CD4-positive, alpha-beta T cell treated with Interferon alpha-2 for 1 hour (primary cell): ENCODE results near the gene UBE2B.
"Not testable (repeated sequence)": the region's sequence is repeated elsewhere in the genome, so short reads cannot be mapped to it uniquely, and the experiment has no call there.

Source experiments
- DNase-seq, 2 donors: peaks; one replicate each; pipeline ENCODE4 v3.0.0-alpha.2; 2020 to 2022

Gene UBE2B

DNA sequence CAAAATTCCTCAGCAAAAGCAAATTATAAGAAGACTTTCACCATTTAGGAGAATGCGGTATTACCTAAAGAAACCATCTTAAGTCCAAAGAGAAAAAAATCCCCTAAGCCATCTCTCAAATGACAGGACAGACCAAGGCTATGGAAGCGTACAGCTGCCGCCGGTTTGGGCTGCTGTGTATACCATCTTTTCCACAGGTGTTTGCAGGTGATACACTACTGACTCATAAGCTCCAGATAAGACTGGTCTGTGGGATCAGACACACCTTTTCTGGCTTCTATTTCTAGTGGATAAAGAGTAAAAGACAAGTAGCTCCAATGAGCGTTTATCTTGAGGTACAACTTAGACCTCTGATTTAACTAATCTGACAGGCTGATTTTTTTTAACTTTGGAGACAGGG lies 32.6 kb downstream of the UBE2B start:
- no peak for DNase-seq

GRCh38 chr5:134406390-134406789 lies 35.0 kb downstream of the UBE2B start:
- no peak for DNase-seq

DNA sequence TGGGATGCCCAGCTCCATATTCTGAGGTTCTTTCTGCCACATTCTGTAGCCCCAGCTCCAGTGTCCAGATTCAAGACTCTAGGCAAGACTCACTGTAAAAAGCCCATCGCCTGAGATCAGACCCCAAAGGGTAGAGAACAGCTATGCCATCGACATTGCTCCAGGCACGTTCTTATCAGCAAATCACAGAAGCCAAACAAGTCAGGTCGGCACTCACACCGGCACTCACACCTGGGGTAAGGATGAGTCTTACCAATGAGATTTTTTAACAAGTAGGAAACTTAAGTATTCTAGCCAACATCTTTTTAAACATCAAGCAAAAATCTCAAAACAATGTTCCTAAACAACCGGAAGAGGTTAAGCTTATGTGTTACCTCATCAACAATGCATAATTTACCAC lies 38.0 kb downstream of the UBE2B start:
- DNase-seq: no peak

DNA sequence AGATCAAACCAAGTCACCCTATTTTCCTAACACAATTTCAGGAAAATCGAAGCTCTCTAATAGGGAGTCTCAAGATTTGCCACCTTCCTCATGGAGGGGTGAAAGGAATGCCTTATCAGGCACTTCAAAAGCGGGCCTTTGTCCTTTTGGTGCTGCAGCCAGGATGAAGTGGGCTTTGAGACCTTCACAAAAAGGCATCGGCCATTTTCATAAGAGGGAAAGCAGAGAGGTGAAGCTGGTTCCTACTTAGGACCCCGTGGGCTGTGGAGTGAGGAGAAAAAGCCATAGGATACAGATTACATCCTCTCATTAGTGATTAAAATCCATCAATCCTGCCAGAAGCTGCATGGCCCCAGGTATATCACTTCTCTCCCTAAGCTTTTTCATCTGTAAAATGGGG lies 39.5 kb downstream of the UBE2B start:
- no peak for DNase-seq

DNA sequence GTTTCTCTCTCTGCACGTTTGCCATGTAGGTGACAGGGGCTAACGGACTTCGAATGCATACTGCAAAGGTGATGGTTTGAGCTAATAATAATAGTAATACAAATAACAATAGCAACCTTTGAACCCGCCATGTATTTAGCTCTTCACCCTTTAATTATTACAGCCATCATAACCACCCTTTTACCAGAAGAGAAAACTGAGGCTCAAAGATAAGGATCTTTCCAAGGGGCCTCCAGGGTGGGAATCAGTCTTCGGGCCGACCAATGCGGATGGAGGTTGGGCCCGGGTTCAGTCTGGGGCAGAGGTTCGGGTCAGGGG lies 39.8 kb downstream of the UBE2B start:
- DNase-seq: no peak

DNA sequence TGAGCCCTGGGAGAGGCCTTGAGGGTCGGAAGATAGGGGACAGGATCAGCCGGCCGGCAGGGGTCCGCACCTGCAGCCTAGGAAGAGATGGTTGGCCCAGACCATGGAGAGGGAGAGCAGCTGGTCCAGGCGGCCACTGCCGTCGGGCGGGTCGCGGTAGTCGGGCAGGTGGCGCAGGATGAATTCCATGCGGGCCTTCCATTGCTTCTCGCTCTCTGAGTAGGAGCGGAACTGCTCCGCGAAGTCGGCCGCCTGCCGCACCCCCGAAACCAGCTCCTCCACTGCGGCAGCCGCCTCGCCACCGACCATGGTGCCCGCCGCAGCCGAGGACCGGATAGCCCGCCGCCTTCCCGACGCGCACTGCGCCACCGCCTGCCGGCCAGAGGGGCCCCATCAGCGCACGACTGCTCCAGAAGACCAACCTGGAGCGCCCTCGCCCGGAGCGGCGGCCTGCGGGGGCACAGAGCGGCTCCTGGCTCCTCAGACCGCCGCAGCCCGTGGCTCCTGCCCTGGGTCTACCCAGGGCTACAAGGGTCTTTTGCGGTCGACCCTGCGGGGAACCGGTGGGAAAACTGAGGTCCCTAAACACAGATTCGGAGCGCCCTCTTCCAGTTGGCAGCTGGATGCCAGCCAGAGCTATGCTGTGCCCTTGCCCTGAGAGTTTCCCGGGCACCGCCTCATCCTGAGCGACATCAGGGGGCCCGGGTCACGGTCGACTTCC lies 40.3 kb downstream of the UBE2B start, which contains the start of gene CDKN2AIPNL:
CDKN2AIPNL (minus strand) TSS at position 336 of the 721 bp plus-strand sequence; CDS start at position 309, 27 bp downstream.
- DNase-seq: peak; percentile 89 to 91

DNA sequence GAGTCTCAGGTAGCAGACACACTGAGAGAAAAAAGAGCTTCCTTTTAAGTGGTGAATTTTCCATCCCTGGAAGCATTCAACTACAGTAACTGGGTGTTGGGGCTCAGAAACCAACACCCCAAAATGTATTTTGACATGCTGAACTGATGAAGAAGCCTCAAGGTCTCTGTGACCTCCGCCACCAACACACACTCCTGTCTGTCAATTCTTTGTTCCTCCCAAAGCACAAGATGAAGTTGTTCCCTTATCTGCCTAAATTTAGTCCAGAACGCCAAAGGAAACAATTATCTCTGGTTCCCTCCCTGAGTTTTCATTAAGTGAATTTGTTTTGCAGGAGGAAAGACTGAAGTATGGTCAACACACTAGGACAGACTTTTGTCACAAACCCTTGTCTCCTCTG lies 41.7 kb downstream of the UBE2B start:
- no peak for DNase-seq

DNA sequence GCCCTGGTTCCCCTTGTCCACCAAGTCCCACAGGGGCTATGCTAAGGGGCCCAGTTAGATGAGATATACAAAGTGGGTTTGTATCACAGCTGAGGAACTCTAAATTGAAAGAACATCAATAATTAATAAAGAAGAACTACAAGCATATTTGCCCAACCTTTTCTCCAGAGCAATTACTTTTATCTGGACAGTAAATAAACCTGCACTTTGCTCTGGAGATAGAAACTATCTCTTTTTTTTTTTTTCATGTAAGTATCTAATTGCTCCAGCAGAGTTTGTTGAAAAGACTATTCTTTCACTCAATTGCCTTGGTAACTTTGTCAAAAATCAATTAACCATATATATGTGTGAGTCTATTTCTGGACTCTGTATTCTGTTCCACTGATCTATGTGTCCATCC lies 46.3 kb downstream of the UBE2B start:
- no peak for DNase-seq

DNA sequence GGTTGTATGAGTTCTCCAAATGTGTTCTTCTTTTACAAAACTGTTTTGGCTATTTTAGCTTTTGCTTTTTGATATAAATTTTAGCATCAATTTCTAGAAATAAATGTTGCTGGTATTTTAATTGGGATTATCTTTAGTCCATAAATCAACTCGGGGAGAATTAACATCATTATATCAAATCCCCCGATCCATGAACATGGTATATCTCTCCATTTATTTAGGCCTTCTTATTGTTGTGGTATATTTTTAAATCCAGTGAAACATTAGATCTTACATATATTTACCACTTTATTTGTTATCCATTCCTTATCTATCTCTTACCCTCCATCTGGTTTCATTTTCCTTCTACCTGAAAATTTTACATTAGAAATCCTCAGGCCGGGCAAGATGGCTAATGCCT lies 47.6 kb downstream of the UBE2B start:
- no peak for DNase-seq

- DNase-seq: no peak
These were observed 49.0 kb downstream of the UBE2B start for GRCh38 chr5:134420343-134420742.

GRCh38 chr5:134421038-134421437 lies 49.7 kb downstream of the UBE2B start:
- not testable (repeated sequence) for DNase-seq

GRCh38 chr5:134422791-134423365 lies 51.5 kb downstream of the UBE2B start:
- no peak for DNase-seq

DNA sequence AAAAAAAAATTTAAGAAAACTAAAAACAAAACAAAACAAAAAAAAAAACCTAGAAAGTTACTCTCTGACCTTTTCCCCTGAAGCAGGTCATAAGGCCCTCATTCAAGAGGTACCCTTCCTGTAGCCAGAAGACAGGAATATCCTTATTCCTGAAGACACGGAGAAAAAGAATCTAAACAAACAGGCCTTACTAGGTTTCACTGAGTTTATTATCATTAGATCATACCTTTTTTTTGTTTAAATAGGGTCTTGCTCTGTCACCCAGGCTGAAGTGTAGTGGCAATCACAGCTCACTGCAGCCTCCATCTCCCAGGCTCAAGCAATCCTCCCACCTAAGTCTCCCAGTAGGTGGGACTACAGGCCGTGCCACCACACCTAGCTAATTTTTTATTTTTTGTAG lies 52.0 kb downstream of the UBE2B start:
- no peak for DNase-seq

- DNase-seq: no peak
These were observed 55.0 kb downstream of the UBE2B start for GRCh38 chr5:134426361-134426760.

DNA sequence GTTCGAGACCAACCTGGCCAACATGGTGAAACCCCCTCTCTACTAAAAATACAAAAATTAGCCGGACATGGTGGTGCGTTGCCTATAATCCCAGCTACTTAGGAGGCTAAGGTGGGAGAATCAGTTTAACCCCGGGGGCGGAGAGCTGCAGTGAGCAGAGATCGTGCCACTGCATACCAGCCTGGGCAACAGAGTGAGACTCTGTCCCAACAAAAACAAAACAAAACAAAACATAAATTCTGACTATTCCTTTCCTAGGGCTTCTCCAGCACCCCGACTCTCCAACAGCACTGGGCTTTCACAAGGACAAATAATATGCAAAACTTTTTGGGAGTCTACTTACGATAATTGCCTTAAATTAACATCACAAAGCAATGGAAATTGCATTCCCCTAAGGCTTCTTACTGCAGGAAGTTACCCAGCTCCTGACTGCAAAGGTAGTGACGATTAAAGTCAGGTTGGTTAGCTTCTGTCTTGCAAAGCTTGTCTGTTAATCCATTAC lies 56.2 kb downstream of the UBE2B start:
- DNase-seq: no peak

DNA sequence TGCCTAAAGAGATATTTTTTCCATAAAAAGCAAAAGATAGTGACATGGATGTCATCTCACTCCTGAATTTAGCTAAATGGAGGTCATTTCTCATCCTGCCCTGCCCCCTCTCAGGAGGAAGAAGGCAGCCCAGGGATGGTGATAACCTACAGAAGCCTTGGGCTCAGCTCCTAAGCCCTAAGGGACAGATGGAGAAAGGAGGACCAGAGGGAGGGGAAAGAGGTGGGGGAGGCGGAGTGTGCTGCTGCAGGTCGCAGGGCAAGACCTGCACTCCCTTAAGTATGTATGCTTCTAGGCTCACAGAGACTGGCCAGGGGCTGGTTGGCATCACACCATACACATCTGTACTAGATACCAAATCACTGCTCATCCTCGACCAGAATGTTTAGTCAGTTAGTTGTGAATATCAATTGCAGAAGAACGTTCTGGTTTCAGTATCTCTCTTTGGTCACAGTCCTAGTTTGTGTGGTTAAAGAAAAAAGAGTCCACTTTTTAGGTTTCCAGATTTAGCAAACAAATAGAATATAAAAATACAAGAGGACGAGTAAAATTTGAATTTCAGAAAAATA lies 58.7 kb downstream of the UBE2B start:
- no peak for DNase-seq

GRCh38 chr5:134432174-134432573 lies 60.8 kb downstream of the UBE2B start:
- no peak for DNase-seq

DNA sequence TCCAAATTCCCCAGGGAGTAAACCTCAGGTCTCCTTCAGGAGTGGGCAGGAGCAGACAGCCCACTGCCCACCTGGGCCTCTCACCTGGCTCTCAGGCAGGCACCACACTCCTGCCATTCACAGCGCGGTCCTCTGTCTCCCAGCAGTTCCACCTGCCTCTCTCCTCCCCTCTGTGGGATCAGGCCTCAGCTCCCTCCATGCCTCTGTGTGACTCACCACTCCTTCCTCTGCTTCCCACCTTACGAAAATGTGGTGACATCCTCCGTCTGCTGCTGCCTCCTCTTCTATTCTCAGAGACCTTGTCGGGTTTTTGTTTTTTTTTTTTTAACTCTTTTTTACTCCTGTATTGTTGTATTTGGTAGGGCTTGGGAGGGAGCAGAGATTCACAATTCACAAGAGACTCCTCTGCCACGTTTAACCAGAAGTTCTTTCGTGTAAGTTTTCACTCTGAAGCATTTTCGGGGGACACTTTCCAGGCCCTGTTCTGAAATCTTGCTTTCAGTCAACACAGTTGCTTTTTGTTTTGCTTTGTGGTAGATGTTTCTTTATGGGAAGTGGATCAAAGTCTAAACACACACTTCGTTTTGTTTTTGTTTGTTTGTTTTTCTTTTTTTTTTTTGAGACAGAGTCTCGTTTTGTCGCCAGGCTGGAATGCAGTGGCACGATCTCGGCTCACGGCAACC lies 61.4 kb downstream of the UBE2B start:
- no peak for DNase-seq

DNA sequence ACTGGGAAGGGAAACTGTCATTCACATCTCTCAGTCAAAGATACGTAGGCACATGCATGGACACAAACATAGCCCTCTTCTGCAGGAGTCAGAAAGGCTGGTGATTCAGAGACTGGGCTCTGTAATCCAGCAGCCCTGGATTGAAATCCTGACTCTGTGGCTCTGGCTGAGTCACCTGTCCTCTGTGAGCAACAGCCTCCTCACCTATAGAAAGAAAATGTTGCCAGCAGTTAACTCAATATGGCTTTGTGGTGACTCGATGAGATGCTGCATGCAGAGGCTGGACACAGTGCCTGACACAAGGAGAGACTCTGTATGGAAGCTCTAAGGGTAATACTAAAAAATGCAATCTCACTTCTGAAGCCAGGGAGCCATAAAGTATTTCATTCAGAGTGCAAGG lies 64.2 kb downstream of the UBE2B start:
- DNase-seq: no peak

GRCh38 chr5:134436523-134437339 lies 65.4 kb downstream of the UBE2B start:
- DNase-seq: peak; percentile 67 to 70

GRCh38 chr5:134437340-134437846 lies 66.0 kb downstream of the UBE2B start:
- no peak for DNase-seq

DNA sequence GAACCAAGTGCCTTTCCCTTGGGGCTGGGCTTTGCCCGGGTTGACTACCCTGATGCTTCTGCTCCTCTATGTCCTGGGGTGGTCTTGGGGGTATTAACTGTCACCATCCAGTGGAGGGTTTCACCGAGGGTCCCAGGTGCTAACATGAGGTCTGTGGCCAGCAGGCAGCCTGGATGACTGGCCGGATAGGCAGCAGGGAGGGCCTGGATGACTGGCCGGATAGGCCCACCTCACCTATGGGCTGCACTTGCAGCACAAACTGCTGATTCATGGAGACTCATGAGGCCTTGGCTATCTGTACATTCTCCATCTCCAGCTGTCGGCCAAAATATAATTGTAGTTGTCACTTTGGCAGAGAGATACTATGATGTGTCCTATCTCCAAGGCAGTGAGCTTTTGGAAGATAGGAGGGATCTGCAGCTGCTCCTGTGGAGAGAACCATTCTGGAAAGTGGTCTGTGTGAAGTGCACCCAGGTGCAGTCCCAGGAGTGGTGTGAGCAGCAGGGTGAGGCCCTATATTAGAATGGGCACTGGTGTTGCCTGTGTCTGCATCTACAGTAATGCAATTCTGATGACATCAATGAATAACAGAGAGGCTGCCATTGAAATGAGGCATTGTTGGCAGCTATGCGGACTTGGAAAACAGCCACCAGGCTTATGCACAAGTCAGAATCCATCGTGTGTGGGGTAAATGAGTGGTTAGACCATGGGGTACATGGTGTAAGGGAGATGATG lies 66.6 kb downstream of the UBE2B start:
- no peak for DNase-seq
